Activated CD4-positive, alpha-beta memory T cell treated with anti-CD3 and anti-CD28 coated beads, Interleukin-2, amount 10 ng/mL, durations not matched to agents 7 days and 5 days (primary cell): Measurements from ENCODE around the gene PRSS58. TPM values are rescaled to one million over a fixed set of nuclear protein-coding genes. Genes with fewer than 3 reads are reported as not detected.

Experiments
- CTCF ChIA-PET: fragments of 350-600 bp; sonication (Branson Sonifier 250); formaldehyde crosslinking; loops from one replicate; lab custom pipeline; 2021; ENCODE audit warnings: antibody characterized with exemption, inconsistent platforms; lab: Charles Lee
- POLR2A ChIA-PET: fragments of 350-600 bp; sonication (Branson Sonifier 250); formaldehyde crosslinking; loops from one replicate; lab custom pipeline; 2021; ENCODE audit warnings: antibody characterized with exemption; lab: Charles Lee
- DNase-seq: peaks from one replicate; pipeline ENCODE4 v3.0.0-alpha.2; 2020
- H3K27ac Mint-ChIP-seq: one replicate; pipeline ENCODE4 v1.8.0; 2021; ENCODE audit warnings: mild to moderate bottlenecking, mixed read lengths
- H3K27me3 Mint-ChIP-seq: one replicate; pipeline ENCODE4 v1.8.0; 2021; ENCODE audit warnings: mixed read lengths
- H3K36me3 Mint-ChIP-seq: one replicate; pipeline ENCODE4 v1.8.0; 2021; ENCODE audit warnings: low read depth, mixed read lengths
- H3K4me1 Mint-ChIP-seq: one replicate; pipeline ENCODE4 v1.8.0; 2021; ENCODE audit warnings: mixed read lengths
- H3K4me3 Mint-ChIP-seq: one replicate; pipeline ENCODE4 v1.8.0; 2021; ENCODE audit warnings: mild to moderate bottlenecking, mixed read lengths
- H3K9me3 Mint-ChIP-seq: one replicate; pipeline ENCODE4 v1.8.0; 2021; ENCODE audit warnings: mixed read lengths
- total RNA-seq, 2 experiments: library from RNA; stranded (reverse); gene quantifications; one replicate each; pipeline ENCODE4 v1.2.3, GENCODE V29; 2021

The PRSS58 gene
- total RNA-seq, 2 experiments from 2014 or later: not detected

GRCh38 chr7:142272841-142273240, 15.0 kb upstream of the PRSS58 start:
- ChIA-PET CTCF (interaction anchor here (0.8 kb wide), 1 partner anchor 19 kb away, joined by 3 read pairs; no protein-coding TSS in a partner anchor), POLR2A (no interaction called here)
- no peaks in the 10 kb centered on the region for H3K4me1 Mint-ChIP-seq

GRCh38 chr7:142263598-142264380, 5.9 kb upstream of the PRSS58 start:
- Mint-ChIP-seq H3K27ac (no peak overlapping the region), H3K27me3 (peaks cover 5% of the 10 kb centered on the region), H3K4me3 (no peak overlapping the region), H3K36me3 (no peaks in the 10 kb centered on the region), H3K9me3 (no peaks in the 10 kb centered on the region), H3K4me1 (no peaks in the 10 kb centered on the region)
- ChIA-PET POLR2A (no interaction called here), CTCF (no interaction called here)
- DNase-seq: no peak

More at GRCh38 chr7:142272841-142273240, 15.0 kb upstream of the PRSS58 start:
- peaks cover 27% of the 10 kb centered on the region for H3K27me3 Mint-ChIP-seq
- DNase-seq: no peak
- H3K36me3 Mint-ChIP-seq: peaks cover 5% of the 10 kb centered on the region
- H3K9me3 Mint-ChIP-seq: peaks cover 9% of the 10 kb centered on the region
- H3K27ac Mint-ChIP-seq: no peak overlapping the region
- H3K4me3 Mint-ChIP-seq: no peak overlapping the region

DNA sequence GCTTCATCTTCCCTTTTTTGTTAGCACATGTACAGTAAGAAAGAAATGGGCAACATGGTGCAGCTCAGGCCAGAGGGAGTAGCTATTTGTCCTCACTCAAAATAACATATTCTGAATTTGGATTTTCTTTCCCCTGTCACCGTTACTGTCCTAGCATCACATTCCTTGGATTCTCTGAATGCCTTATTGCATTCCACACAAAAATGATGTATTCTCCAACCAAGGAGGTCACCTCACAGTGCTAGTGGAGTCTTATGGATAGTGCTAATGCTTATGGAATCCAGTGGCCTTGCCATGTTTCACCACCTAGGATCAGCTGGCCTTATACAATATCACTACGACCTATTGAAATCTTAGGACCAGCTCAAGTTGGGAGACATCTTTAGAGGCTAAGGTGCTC, 7.2 kb downstream of the PRSS58 start:
- ChIA-PET CTCF (interaction anchor here (0.7 kb wide), 1 partner anchor 765 kb away, joined by 5 read pairs; no protein-coding TSS in a partner anchor), POLR2A (no interaction called here)

DNA sequence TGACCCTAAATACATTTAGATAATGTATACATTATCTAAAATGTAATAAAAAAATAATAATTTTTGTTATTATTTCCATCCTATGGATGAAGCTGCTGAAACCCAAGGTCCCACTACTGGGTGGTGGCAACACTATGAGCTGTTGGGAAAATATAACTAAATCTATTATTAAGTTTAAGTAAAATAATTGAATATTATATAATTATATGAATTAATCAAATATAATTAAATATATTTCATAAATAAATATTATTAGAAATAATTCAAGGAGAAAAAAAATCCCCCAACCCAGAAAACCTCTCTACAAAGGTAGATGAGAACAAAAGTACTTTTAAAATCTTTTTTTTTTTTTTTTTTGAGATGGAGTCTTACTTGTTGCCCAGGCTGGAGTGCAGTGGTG, 7.9 kb downstream of the PRSS58 start:
- POLR2A ChIA-PET: no interaction called here
- H3K4me3 Mint-ChIP-seq: no peak overlapping the region
- CTCF ChIA-PET: interaction anchor here (0.7 kb wide), 1 partner anchor 766 kb away, joined by 5 read pairs; no protein-coding TSS in a partner anchor
- DNase-seq: no peak
- H3K27ac Mint-ChIP-seq: no peak overlapping the region
- H3K27me3 Mint-ChIP-seq: no peaks in the 10 kb centered on the region
- no peaks in the 10 kb centered on the region for H3K36me3 Mint-ChIP-seq
- H3K4me1 Mint-ChIP-seq: no peaks in the 10 kb centered on the region
- no peaks in the 10 kb centered on the region for H3K9me3 Mint-ChIP-seq

More for the DNA sequence above, 7.2 kb downstream of the PRSS58 start:
- Mint-ChIP-seq H3K36me3 (no peaks in the 10 kb centered on the region), H3K27me3 (no peaks in the 10 kb centered on the region), H3K27ac (no peak overlapping the region), H3K9me3 (no peaks in the 10 kb centered on the region), H3K4me3 (no peak overlapping the region), H3K4me1 (no peaks in the 10 kb centered on the region)
- DNase-seq: no peak

DNA sequence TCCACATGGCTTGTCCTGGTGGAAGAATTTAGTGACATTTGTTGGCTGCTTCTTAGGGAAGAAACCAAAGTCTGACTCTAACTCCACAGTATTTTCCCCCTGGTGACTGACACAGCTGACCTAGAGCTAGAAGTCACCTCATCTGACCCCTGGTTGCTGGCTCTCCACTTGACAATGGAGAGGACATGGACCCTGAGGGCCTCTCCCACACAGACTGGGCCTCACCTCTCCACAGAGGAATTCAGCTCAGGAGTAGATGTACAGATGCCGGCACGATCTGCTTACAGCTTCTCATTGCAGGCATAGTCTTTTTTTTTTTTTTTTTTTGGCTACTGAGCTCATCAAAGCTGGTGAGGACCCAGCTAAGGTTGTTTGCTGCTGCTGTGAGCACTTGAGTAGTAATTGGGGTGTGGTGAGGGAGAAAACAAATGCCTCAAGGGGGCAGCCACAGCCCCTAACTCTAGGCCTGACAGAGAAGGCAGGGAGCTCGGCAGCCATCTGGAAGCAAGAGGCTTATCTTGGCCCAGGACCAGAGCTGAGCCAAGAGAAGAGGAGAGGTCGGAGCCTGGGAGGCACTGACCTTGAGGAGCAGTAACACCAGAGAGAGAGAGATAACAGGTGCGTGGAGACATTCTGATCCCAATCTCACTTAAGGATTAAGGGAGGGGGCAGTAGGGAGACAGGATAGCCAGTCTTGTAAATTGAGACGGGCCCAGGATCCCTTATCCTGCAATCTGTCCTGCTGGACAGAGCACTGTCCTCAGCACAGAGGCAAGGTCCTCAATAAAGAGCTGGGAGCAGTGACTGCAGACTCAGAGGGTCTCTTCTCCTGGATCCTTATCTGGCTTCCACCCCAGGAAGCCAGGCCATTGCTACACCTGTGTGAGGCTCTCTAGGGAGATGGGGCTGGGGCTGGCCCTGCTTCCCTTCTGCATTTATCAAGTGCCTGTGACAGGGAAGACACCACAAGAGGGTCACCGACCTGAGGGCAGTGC, 9.4 kb downstream of the PRSS58 start:
- Mint-ChIP-seq H3K9me3 (no peaks in the 10 kb centered on the region), H3K36me3 (no peaks in the 10 kb centered on the region), H3K4me3 (no peak overlapping the region), H3K4me1 (no peaks in the 10 kb centered on the region), H3K27me3 (peaks cover 2% of the 10 kb centered on the region), H3K27ac (no peak overlapping the region)
- DNase-seq: no peak
- ChIA-PET CTCF (interaction anchor here (0.7 to 1.3 kb wide), 2 partner anchors 11 to 106 kb away, joined by 3 read pairs; no protein-coding TSS in a partner anchor), POLR2A (no interaction called here)

GRCh38 chr7:142243823-142244222, 14.0 kb downstream of the PRSS58 start:
- POLR2A ChIA-PET: no interaction called here
- Mint-ChIP-seq H3K36me3 (no peaks in the 10 kb centered on the region), H3K4me3 (no peak overlapping the region), H3K27me3 (peaks cover 7% of the 10 kb centered on the region), H3K9me3 (no peaks in the 10 kb centered on the region), H3K4me1 (no peaks in the 10 kb centered on the region), H3K27ac (no peak overlapping the region)
- CTCF ChIA-PET: no interaction called here
- no peak for DNase-seq

DNA sequence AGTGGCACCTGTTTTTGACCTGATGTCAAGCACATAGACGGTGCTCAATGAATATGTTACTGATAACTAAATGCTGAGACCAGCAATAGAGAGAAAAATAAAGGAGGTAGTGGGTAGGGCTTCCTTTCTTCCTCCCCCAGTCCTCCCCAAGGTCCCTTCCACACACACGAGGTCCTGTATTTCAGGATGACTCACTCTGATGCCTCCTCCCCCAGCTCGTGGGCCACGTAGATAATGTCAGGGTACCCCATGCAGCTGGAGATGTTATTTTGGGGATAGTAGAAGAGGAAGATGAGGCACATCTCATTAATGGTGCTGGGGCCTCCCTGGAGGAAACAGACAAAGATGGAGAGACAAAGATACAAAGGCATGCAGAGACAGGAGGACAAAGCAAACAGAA, 17.3 kb downstream of the PRSS58 start:
- Mint-ChIP-seq H3K36me3 (no peaks in the 10 kb centered on the region), H3K27me3 (peaks cover 18% of the 10 kb centered on the region), H3K4me1 (no peaks in the 10 kb centered on the region), H3K27ac (no peak overlapping the region), H3K9me3 (no peaks in the 10 kb centered on the region), H3K4me3 (no peak overlapping the region)
- ChIA-PET CTCF (interaction anchor here (0.8 kb wide), 1 partner anchor 139 kb away, joined by 3 read pairs; no protein-coding TSS in a partner anchor), POLR2A (no interaction called here)
- no peak for DNase-seq

DNA sequence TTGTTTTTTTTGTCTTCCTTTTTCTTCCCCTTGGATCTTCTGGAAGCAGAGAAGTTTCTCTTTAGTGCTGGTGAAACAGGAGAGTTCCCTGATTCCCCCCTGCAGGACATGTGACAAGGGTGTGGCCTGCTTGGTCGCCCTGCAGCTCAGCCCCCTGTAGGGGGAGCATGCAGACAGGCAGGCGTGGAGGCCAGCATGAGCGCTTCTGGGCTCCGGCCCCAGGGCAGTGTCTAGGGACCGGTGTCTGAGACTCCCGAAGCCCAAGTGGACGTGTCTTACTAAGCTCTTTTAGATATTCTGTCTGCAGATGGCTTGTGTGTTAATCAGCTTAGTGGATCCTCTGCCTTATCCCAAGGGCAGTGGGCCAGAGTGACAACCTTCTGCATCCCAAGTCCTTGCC, 26.1 kb downstream of the PRSS58 start:
- CTCF ChIA-PET: no interaction called here
- no peak for DNase-seq
- no peaks in the 10 kb centered on the region for H3K4me1 Mint-ChIP-seq
- no peak overlapping the region for H3K27ac Mint-ChIP-seq
- no peaks in the 10 kb centered on the region for H3K9me3 Mint-ChIP-seq
- H3K36me3 Mint-ChIP-seq: no peaks in the 10 kb centered on the region
- POLR2A ChIA-PET: no interaction called here
- H3K4me3 Mint-ChIP-seq: no peak overlapping the region
- peaks cover 15% of the 10 kb centered on the region for H3K27me3 Mint-ChIP-seq

DNA sequence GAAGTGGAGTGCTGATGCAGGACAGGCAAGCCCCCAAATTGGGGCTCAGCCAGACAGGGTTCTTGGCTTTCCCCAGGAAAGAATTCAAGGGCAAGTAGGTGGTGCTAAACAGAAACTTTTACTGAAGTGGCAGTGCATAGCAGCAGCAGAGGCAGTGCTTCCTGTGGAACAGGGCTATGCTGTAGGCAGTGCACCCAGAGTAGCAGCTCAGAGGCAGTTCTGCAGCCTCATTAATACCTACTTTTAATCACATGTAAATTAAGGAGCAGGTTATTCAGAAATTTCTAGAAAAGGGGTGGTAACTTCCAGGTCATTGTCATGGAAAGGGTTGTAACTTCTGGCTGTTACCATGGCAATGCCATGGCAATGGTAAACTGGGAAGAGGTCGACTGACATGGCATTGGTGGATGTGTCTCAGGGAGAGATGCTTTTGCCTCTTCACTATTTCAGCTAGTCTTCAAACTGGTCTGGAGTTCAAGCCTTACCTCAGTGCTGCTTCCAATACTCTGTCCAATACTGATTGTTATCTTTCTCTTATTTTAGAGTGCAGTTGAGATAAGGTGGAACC, 29.2 kb downstream of the PRSS58 start:
- Mint-ChIP-seq H3K4me3 (no peak overlapping the region), H3K27ac (no peak overlapping the region), H3K4me1 (no peaks in the 10 kb centered on the region), H3K36me3 (no peaks in the 10 kb centered on the region), H3K9me3 (no peaks in the 10 kb centered on the region), H3K27me3 (peaks cover 6% of the 10 kb centered on the region)
- DNase-seq: no peak
- POLR2A ChIA-PET: no interaction called here
- CTCF ChIA-PET: no interaction called here

Other genes starting within 250 kb of the PRSS58 start
- not detected for gene MGAM2, start 146.3 kb downstream of the PRSS58 start, total RNA-seq